GM19452 (cell line): ENCODE measurements around the gene ASXL1.

Source experiments
- ATAC-seq: cut with Tn5 transposase; IDR thresholded peaks from one replicate; pipeline ENCODE4 v1.9.1; 2021; ENCODE audit not compliant: unreplicated experiment

ASXL1 gene

DNA sequence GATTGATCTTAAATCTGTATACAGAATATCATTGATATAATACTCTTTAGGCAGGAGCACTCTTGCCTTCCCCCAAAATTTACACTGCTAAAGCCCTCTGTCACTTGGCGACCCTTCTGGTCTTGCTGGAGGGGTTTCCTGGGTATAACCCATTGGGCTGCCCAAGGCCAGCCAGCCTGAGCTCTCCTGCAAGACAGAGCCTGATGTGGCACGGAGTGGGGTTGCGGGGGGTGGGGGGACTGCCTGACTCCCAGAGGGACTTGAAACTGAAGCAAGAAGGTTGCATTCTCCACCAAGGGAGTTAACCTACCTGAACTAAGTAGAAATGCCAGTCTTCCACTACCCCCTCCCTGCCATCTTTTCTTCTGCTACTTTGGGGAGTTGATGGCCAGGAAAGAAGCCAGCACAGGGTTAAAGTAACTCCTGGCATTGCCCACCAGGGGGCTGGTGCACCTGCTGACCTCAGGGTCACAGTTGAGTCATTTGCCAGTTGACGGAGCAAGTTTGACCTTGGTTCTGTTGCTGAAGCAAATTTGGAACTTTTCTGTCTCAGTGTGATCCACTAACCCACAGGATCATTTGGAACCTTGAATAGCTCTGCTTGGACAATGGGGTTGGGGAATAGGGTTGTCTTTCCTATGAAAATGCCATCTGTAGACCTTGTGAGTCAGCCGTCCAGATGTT, 79.4 kb downstream of the ASXL1 start:
- ATAC-seq = no peak

DNA sequence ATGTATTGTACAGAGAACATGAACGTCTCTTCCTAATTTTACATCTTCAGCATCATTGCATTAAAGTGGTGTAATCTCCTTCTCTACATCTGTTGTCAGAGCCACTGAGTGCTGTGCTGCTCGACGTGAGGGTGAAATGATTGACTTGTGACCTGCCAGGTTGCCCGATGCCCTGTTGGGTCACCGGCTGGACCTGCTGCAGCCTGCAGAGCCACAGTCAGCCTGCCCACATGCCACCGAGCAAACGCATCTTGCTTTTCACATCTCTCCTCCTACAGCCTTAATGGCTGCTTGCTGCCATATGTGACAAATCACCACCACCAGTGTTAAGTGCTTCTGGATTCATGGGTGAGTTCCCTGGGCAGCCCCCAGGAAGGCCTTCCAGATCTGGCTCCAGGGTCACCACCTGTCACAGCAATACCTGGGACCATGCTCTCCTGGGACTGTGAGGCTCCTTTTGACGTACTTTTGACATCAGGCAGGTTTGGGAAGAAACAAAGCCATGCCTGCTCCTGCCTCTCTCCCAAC, 80.3 kb downstream of the ASXL1 start:
- ATAC-seq = no peak

DNA sequence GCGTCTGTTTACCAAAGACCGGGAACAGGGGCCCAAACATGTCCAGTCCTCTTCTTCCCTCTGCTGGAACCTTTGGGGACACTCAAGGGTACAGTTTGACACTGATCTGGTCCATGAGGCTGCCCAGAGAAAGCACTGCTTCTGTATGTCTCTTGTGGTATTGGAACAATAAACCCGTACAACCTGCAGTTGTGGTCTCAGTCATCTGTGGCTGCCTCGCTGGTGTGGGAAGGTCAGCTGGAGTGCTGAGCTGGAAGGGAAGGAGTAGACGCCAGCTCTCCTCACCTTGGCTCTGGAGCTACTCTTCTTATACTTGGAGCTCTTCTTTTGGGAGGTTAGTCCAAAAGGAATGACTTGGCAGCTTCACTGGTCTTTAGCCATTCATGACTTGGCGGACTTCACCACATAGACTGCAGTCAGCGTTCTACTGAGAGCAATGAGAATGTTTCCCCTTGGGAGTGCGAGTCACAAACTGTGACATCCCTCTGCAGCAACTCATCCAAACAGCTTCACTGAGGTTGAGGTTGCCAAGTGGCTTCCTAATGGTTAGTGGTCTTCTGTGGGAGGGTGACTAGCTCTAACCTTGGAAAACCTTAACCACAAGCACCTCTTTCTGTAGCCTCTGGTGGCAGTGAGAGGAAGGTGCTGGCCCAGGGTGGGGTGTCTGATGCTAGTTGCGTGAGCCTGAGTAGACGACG, 81.2 kb downstream of the ASXL1 start:
- no peak for ATAC-seq

DNA sequence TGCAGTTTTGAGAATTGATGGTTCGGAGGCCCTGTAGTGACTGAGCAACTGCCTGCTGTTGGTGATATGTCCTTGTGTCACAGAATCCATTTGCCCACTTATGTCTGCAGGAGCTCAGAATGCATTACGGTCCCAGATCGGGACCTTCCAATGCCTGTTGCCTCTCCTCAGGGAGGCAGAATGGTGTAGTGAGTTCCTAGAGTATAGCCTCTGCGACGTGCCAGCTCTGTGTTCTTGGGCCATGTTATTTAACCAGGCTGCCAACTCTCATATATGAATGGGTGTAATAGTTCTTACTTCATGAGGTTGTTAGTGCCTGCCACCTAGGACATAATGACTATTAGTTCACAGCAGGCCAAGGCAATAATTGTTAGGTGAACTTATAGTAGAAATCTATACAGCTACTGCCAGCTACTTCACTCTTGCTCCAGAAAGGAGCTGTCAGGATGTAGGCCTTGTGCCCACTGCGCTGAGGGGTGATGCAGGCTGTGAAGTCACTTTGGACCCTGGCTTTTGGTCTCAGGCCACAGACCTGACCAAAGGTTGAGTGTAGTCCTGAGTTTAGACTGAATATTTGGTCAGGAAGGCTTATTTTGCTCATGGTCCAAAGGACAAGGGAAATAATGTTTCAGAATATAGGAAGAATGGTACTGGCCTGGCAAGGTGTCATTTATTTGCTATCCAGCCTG, 82.1 kb downstream of the ASXL1 start:
- ATAC-seq = no peak

DNA sequence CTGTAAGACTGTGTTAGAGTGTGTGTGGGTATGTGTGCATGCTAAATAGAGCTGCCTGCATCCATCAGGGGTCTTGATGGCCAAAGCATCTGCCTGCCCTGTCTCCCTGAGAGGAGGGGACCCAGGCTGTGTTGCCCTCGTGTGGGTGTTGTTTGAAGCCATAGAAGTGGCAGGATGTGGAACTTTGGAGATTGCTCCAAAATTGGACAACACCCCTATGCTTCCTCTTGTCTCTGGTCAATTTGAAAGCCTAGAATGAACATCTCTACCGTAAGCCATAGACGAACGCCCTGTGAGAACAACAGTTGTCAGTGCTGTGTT, 82.6 kb downstream of the ASXL1 start:
- no peak for ATAC-seq

DNA sequence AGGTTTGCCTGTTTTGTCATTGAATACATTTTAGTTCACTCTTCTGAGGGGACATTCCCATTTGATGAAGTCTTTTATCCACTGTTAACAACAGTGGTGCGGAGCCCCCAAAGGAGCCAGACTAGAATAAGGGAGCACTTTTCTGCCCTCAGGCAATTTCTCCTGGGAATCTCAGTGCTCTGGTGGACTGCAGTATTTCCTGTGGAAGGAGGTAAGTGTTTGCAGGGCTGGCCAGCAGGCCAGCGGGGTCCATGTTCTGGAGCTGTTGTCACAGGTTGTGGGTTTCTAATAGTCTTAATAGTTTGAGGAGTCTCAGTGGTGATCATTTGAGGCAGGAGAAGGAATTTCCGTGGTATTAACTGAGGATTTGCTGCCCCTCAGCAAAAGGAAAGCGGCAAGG, 83.5 kb downstream of the ASXL1 start:
- no peak for ATAC-seq

DNA sequence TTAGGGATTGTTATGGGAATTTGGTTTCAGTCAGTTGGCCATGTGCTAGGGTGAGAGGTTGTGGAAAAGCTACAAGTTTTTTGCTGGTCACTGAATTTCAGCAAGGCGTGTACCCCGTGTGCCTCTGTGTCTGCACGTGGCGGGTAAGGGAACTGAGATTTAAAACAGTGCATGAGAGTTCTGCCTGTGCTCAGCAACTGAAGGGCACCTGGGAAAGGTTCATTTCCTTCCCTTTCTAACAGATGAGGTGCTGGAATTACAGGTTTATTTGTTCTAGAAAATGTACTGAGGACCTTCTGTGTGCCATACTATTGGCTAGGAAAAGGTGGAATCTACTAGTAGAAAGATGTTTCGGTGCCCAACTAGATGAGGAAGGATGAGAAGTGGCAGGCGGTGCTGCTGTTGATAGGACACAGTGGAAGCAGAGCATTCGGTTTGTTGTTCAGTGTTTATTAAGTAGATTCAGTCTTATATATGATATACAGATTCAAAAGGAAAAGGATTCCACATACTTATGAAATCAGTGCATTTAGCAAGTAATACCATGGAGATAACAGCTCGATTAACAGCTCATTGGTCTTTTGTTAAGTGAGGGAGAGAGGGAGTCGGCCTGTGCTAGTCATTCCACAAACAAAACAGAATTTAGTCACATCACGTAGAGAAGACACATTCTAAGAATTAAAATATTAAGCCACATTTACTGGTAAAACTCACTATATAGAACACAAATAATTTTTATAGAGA, 84.7 kb downstream of the ASXL1 start:
- ATAC-seq = no peak

DNA sequence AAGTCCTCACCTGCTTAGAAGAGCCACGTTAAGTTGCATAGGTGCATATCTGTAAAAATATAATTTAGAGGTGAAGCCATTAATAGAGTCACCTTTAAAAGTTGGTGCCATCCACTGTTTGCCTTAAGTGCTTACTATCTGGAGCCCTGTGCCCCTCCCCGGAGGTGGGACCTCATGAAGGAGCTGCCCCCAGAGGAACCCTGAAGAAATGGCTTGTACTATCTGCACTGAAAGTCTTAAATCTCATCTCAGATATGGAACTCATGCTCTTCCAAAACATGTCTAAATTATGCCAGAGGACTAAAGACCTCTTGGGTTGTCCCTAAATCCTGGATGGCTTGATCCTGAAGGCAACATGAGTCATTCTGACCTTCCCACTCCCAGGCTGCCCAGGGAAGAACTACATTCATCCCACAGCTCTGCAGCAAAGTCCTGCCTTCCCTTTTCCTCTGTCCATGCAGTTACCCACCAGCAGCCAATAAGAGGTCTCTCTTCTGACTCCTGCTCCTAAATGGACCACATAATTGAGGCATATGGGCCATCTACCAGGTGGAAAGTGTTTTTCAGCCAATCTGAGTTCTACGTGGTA, 85.3 kb downstream of the ASXL1 start:
- ATAC-seq = no peak

DNA sequence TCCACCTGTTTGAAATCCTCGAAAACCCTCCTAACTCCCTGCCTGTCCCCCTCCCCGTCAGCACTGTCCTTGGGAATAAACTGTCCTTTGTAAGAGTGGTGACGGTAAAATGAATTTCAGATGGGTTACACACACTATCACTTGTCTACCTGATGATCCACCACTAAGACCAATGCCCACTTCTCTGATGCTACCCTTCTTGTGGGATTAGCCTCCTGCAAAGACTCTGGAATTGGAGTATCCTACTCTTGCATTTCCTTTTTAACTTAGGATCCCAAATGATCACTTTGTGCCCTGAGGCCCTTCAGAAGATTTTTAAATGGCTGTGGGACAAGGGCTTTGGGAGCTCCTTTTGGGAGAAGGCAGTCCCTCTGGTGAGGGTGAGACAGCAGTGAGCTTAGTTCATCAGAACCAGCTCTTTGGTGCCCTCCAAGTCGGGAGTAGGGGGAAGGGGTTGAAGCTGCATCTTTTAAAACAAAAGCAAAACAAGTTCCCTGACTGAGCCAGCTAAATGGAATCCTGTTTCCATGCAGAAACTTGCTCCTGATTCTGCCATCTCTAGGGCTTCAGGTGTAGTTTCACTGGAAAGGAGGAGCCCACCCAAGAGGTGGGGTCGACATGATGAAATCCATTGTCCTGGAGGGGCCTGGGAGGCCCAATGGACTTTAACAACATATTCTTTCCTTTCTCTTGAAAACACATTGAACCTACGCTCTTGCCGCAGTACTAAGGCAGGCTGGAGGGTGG, 86.5 kb downstream of the ASXL1 start:
- no peak for ATAC-seq

DNA sequence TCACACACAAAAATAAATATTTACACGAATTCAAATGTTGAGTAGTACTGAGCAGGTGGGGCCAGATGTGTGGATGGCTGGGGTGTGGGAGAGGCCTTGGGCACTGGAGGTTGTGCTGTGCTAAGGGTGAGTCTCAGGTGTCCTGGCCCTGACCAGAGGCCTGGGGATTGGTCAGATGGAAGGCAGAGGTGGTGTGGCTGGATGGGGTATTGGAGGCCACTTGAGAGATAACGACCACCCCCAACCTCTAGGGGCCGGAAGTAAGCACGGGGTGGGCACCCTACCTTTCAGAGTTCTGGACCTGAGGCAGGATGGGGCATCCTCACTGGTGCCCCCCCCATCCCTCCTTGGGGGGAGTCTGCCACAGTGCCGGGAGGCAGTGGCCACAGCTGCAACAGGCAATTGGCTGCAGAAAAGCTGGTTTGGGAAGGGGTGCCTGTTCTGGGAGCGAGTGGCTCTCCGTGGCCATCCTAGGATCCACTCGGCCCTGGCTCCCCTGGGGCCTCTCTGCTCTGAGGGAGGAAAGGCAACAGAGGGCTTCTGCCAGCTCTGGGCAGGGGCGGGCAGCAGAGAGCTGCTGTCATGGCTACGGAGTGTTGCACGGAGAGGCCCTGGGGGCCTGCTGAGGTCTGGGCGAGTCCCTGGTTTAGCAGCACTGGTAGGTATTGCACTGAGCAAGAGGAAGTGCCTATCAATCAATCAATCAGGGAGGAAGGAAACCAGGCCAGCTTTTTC, 87.6 kb downstream of the ASXL1 start:
- no peak for ATAC-seq

DNA sequence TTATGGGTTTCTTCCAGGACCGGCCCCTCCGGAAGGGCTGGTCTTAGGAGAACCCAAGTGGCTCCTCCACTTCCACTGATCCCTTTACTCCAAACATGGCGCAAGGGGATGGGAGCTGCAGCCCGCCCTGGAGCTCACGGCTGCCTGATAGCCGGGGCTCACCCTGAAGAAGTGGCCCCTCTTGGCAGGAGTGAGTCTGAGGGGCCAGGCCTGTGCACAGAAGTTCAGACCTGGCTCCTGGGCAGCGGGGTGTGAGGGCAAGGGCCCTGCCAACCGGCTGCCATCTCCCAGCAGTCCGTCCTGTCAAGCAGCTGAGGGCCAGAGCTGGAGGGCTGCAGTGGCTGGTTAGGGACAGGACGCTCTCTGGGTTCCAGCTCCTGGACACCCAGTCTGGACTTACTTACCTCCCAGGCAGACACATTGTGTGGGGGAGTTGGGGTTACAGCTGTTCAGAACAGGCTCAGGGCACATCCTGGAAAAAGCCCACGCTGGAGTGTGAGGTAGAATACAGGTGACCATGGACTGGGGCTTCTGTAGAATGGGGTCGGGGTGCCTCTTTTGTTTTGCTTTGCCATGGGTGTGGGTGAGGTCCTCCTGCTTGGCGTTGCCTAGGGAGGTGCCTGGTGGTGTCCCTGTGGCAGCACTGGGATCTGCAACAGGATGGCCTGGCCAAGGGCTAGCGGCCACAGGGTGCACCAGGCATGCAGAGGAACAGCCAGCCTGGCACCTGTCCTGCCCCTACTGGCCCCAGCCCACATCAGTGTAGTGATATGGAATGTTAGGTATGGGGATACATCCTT, 88.4 kb downstream of the ASXL1 start:
- ATAC-seq = no peak

DNA sequence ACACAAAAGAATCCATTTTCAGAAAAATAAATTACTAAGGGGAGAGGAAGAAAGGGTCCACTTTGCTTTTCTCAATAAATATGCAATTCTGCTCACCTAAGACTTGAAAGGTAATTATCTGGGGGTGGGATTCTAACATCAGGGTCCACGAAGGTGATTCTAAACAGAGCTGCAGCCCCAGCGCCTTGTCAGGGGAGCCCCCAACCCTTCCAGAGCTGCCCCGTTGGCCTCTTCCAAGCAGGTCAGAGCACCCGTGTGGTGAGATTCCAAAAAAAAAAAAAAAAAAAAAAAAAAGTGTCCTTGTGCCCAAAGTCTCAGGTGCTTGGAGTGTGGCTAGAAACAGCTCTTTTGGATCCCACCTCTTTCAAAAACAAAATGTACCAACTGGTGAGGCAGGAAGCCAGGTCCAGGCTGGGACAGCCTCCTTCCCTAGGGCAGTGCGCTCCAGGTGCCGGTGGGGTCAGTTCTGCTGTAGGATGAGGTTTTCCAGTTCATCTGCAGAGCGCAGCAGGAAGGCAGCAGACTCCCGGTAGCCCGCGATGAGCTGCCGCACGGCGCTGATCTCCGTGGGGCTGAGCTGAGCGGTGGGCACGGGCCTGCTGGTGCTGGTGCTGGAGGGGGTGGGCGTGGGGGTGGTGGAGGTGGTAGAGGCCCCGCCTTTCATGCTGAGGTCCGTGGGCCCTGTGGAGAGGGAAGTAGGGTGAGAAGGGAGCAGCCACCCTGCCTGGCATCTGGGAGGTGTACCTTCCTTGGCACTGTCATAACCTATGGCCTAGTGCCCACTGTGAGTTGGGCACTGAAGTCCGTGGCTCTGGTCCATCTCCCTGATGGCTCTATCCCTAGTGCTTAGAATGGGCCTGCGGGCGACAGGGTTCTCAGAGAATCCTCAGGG, 89.3 kb downstream of the ASXL1 start:
- no peak for ATAC-seq

DNA sequence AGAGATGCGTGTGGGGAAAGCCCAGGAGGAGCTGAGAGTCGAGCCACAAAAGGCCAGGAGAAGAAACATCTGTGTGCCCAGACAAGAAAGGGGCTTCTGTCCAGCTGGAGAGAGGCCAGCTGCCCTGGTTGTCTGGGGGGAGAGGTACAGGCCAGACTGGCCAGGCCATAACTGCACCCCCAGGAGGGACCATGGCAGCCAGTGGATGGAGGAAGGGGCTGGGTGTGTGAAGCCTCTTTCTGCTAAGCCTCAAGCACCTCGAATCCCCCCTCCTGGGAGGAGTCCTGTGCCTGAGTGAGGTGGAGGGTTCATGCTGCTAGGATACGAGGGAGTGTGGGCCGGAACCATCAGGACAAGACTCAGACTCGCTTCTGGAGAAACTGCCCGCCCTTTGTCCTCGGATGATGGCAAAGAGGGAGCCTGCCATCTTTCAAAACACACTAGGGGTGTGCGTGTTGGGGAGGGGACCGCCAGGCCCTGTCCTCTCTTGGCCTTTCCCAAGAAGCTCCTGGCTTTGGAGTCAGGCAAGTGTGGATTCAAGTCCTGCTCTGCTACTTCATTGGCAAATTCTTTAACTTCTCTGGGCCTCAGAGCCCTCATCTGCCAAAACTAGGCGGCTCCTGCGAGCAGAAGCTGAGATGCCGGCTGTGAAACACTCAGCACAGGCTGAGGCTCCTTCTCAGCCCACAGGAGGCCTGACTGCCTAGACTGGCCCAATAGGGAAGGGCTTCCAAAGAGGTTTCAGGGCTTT, 90.3 kb downstream of the ASXL1 start:
- ATAC-seq = no peak

DNA sequence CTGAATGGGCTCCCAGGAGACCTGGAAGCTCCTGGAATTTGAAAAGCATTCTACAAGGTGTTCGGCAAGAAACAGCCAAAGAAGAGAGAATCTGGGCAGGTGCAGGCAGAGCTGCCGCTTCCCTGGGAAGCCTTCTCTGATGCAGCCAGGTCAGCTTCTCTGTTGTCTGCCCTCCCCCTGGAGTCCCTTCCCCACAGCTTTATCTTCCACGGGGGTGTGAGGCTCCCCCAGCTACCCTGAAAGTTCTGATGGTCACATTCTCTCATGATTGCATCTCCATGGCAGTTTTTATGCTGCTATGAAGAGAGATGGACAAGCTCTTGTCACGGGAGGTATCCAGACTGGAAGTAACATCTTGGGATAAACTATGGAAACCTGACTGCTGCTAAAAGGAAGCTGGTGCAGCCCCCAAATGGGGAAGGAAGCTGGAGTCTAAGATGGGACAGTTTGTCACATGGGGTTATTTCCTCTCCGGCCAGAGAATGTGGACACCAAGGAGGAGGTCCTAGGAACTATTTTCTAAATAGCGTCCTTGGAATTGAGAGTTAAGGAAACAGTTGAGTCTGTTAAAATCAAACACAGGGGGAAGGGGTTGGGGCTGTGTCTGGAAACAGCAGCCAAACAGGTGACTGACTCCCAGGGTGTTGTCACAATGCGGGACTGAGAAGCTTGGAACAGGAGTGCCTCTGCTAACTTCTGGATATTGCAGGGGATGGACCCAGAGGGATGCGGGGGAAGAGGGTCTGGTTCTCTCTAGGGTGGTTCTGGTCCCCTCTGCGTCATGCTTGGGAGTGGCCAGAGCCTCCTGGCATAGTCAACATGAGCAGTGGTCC, 91.1 kb downstream of the ASXL1 start:
- ATAC-seq = no peak

DNA sequence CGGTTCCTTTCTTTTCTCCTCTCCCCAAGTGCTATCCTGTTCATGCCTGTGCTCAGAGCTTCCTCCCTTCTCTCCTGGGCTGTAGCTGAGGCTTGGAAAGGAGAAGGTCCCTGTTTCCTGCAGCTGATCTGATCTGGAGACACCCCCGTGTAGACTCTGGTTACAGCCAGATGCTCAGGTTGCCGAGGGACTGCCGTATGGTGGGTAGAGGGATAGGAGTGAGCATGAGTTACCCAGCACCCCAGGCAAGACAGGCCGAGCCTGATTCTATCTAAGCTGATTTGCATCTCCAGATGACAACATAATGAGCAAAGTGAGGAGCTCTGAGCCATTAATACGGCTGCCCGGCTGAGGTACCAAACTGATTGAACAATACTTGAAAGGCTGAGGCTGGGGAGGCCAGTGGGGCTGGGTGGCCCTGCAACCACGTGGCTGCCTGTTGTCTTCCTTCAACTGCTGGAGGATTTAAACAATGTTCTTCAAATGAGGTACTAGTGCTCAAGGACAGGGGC, 91.8 kb downstream of the ASXL1 start:
- ATAC-seq = no peak

DNA sequence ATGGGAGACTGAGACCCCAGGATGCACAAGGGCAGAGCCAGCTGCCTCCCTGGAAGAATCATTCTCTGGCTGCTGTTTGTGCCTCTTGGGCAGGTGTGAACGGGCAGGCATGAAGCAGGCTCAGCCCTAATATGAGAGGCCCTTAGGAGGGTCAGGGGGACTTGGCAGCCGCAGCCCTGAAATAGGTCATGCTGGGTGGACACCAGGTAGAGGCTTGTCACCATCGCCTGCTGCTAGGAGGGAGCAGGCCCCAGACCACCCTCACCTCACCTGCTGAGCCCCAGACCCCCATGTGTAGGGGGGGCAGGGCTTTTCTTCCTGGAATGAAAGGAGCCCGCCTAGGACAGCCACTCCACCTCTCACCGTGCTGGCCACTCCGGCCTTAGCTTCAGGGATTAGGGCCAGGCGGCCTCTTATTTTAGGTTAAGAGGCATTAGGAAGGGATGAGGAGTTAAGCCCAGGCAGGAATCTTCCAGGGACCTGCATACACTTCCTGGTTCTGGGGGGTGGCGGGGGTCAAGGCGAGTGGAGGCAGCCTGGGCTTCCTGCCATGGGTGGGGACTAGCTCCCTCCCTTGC, 92.4 kb downstream of the ASXL1 start:
- no peak for ATAC-seq
